ENCODE measurements around the gene MAS1.

GRCh38 chr6:159879856-159880255 lies 10.9 kb upstream of the MAS1 start:
- TF ChIP-seq CTCF (IDR thresholded peaks at IDR 0.05; ENCODE audit: borderline replicate concordance, extremely low read depth, low read length, poor library complexity, severe bottlenecking) (no peak), EZH2 (IDR thresholded peaks at IDR 0.05; ENCODE audit: borderline replicate concordance, low read depth, low read length, severe bottlenecking) (no peak)
